Muscle of back (tissue), 11 donors: ENCODE data around the gene CDC40. TPM values are rescaled to one million over a fixed set of nuclear protein-coding genes. Genes with fewer than 3 reads are reported as not detected.
A peak's percentile ranks its signal among the peaks of the same experiment; 100 is the strongest.
"Not testable (repeated sequence)": the region's sequence is repeated elsewhere in the genome, so short reads cannot be mapped to it uniquely, and the experiment has no call there.

ENCODE experiments used
- DNase-seq, 3 donors: peaks; one replicate each; pipeline versions ENCODE4 v3.0.0 to v3.0.0-alpha.2; 2013
- polyA plus RNA-seq, 10 donors: library from polyadenylated mRNA; unstranded; fragments of 120-200 nt; gene quantifications; one replicate each; pipeline ENCODE4 v1.2.1, GENCODE V29; 2013; ENCODE audit not compliant: insufficient read length in 10 of 10

Gene CDC40
- polyA plus RNA-seq, 10 donors: 10.1 to 17.6 (median 15.8) TPM

DNA sequence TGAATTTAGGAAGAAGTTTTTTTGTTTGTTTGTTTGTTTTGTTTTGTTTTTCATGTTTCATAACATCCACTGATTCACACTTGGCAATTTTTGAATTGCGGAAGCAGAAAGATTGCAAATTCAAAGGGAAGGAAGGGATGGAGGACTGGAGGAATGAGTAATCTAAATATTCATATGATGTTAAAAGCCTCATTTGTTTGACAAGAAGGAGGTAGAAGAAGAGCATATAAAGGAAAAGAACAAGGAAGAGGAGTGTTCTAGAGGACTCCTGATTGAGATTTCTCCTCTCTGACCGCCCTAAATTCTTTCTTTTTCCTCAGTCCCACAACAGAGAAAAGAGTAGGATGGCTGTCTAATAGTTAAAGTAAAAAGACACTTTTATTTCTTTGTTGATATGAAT is 89.4 kb downstream of the CDC40 start:
- DNase-seq: no peak

DNA sequence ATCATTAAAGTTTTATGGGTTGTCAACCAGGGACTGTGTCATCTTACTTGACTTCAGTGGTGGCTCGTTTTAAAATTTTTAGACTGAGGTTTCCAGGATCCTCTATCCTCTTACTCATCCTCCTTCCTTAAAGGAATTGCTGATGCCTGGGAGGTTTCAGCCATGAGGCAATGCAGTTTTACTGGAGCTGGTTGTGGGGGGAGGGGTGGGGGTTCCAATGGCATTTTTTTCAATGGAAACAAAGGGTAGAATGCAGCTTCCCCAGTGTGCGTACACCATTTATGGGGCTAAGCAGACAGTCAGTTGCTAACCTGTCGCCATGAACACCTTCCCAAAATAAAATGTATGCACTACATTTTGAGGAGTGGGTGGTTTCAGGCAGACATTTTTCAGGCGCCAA is 89.9 kb downstream of the CDC40 start:
- no peak for DNase-seq

DNA sequence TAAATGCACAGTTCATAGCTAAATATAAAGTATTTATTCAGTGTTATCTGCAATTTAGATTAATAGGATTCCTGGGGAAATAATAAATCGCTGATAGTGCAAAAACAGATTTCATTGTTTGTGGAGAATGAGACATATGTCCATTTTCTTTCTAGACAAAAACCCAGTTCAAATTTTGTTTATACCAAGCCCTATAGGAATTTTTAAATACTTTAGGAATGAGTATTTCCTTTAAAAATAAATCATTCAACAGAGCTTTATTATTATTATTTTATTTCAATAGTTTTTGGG is 91.5 kb downstream of the CDC40 start:
- DNase-seq: no peak

DNA sequence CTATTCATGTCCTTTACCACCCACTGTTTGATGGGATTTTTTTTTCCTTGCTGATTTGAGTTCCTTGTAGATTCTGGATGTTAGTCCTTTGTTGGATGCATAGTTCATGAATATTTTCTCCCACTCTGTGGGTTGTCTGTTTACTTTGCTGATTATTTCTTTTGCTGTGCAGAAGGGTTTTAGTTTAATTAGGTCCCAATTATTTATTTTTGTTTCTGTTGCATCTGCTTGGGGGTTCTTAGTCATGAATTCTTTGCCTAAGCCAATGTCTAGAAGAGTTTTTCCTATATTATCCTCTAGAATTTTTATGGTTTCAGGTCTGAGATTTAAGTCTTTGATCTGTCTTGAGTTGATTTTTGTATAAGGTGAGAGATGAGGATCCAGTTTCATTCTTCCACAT is 92.6 kb downstream of the CDC40 start:
- DNase-seq: not testable (repeated sequence)

DNA sequence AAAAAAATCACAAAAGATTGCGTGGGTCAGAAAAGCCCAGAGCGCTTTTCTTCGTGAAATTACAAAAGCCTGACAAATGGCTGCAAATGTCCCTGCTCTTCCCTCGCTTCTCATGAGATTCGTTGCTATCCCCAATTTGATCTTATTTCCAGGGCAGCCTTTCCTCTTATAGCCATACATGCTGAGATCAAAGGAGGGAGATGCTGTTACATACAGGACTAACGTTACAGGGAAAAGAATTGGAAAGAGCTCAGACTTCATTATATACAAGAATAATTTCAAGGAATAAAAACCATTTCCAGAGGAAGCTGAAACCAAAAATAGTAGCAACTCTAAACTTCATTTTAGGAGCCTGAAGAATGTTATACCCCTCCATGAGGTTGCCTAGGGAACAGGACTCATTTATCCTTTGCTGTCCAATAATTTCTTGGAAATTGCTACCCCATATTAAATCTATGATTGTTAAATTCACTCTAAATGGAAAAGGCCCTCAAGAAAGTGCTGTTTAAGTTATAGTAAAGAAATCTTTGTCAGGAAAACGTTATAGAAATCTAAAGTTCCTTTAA is 97.0 kb downstream of the CDC40 start:
- peak in 2 of 3 donors; percentile 26 to 46 for DNase-seq

Other genes with a start within 250 kb of the CDC40 start
- gene GPR6, start 202.1 kb upstream of the CDC40 start, polyA plus RNA-seq: not detected
- gene WASF1, start 757 bp upstream of the CDC40 start, polyA plus RNA-seq: 10 to 100 TPM in 6 of 10 donors, 1 to 10 TPM in 4; 7.0 to 13.7 (median 10.8) TPM
- 1 to 10 TPM in 2 of 10 donors, under 1 TPM in 8; 0.31 to 1.3 (median 0.89) TPM for gene METTL24, start 177.9 kb downstream of the CDC40 start, polyA plus RNA-seq
- 1 to 10 TPM in 1 of 10 donors, under 1 TPM in 8, not detected in 1; 0.12 to 1.9 (median 0.44) TPM for gene DDO, start 235.1 kb downstream of the CDC40 start, polyA plus RNA-seq